Skeletal muscle satellite cell (primary cell): Measurements from ENCODE around the gene AMBRA1. TPM values are rescaled to one million over a fixed set of nuclear protein-coding genes. Genes with fewer than 3 reads are reported as not detected.

Experiments
- H3K27me3 ChIP-seq: 2 replicates; pipeline ENCODE4 v1.7.0; 2013; ENCODE audit warnings: low read length; ENCODE audit not compliant: control insufficient read depth, insufficient read depth
- H3K36me3 ChIP-seq: 2 replicates; pipeline ENCODE4 v1.7.0; 2013; ENCODE audit warnings: mild to moderate bottlenecking, control low read depth, low read length; ENCODE audit not compliant: insufficient read depth
- H3K4me1 ChIP-seq: 2 replicates; pipeline ENCODE4 v1.7.0; 2013; ENCODE audit warnings: low read length; ENCODE audit not compliant: control insufficient read depth, insufficient read depth
- H3K4me2 ChIP-seq: 2 replicates; pipeline ENCODE4 v1.7.0; 2013; ENCODE audit warnings: mild to moderate bottlenecking, low read length
- H3K4me3 ChIP-seq: 2 replicates; pipeline ENCODE4 v1.7.0; 2013; ENCODE audit warnings: low read length
- H3K9ac ChIP-seq: 2 replicates; pipeline ENCODE4 v1.7.0; 2013; ENCODE audit warnings: mild to moderate bottlenecking, low read depth, low read length, moderate library complexity
- H3K9me3 ChIP-seq: replicated peaks from 2 replicates; pipeline ENCODE4 v1.7.0; 2013; ENCODE audit warnings: mild to moderate bottlenecking, control low read depth, low read length
- small RNA-seq: library from RNA; depleted of rRNA; stranded (forward); fragments of <200 nt; gene quantifications from one replicate; pipeline ENCODE3, GENCODE V24; 2012

The AMBRA1 gene

GRCh38 chr11:46351606-46352005, 242.2 kb downstream of the AMBRA1 start:
- Histone ChIP-seq H3K27me3 (no peaks in the 10 kb centered on the region), H3K4me2 (no peak overlapping the region), H3K4me3 (no peak overlapping the region), H3K9me3 (no peaks in the 10 kb centered on the region), H3K36me3 (no peaks in the 10 kb centered on the region), H3K9ac (no peak overlapping the region), H3K4me1 (peaks cover 36% of the 10 kb centered on the region)

GRCh38 chr11:46351148-46351547, 242.7 kb downstream of the AMBRA1 start:
- H3K4me2 ChIP-seq: no peak overlapping the region
- no peaks in the 10 kb centered on the region for H3K36me3 ChIP-seq
- no peak overlapping the region for H3K4me3 ChIP-seq
- H3K27me3 ChIP-seq: peaks cover 3% of the 10 kb centered on the region
- H3K9me3 ChIP-seq: no peaks in the 10 kb centered on the region
- H3K4me1 ChIP-seq: peaks cover 36% of the 10 kb centered on the region
- no peak overlapping the region for H3K9ac ChIP-seq

- Histone ChIP-seq H3K9ac (no peak overlapping the region), H3K4me1 (peaks cover 36% of the 10 kb centered on the region), H3K4me3 (no peak overlapping the region), H3K9me3 (no peaks in the 10 kb centered on the region), H3K36me3 (no peaks in the 10 kb centered on the region), H3K4me2 (no peak overlapping the region), H3K27me3 (peaks cover 6% of the 10 kb centered on the region)
Measured at GRCh38 chr11:46350695-46351094, 243.1 kb downstream of the AMBRA1 start.

GRCh38 chr11:46348566-46349401, 245.0 kb downstream of the AMBRA1 start:
- Histone ChIP-seq H3K4me3 (peak overlapping the region; percentile 93), H3K4me2 (peak overlapping the region; percentile 100), H3K9ac (peak overlapping the region; percentile 89)

DNA sequence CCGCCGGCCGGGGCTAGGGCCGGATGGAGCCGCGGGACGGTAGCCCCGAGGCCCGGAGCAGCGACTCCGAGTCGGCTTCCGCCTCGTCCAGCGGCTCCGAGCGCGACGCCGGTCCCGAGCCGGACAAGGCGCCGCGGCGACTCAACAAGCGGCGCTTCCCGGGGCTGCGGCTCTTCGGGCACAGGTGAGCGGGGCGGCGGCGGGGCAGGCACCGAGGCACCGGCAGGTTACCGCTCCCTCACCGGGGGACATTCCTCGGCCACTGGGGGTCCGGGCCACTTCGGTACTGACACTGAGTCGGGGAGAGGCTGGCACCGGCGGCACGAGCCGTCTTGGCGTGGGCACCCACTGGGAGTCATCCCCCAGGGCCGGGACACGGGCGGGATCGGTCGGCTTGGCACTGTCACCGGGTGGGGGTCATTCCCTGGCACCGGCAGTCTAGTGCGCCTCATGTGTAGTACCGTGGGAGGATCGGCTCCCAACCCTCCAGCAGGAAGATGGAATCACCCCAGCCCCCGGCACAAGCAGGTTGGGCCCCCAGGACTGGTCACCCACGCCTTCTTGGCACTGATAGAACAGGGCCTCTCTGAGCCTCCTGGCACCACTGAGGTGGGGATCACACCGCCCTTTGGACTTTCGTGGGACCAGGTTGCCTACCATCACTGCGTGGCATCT, 246.0 kb downstream of the AMBRA1 start:
- peaks cover 28% of the 10 kb centered on the region for H3K4me1 ChIP-seq

More at GRCh38 chr11:46348566-46349401, 245.0 kb downstream of the AMBRA1 start:
- Histone ChIP-seq H3K9me3 (no peaks in the 10 kb centered on the region), H3K4me1 (peaks cover 34% of the 10 kb centered on the region), H3K27me3 (peaks cover 12% of the 10 kb centered on the region), H3K36me3 (no peaks in the 10 kb centered on the region)

GRCh38 chr11:46346886-46347636, 246.8 kb downstream of the AMBRA1 start, which contains the start of gene DGKZ:
Gene DGKZ (plus strand): TSS chr11:46347463. CDS start chr11:46347660, 197 bp downstream.
- Histone ChIP-seq H3K4me1 (peaks cover 23% of the 10 kb centered on the region), H3K27me3 (peaks cover 23% of the 10 kb centered on the region), H3K4me3 (peak within 1 kb of the TSS; percentile 93), H3K9ac (peak within 1 kb of the TSS; percentile 89), H3K9me3 (no peaks in the 10 kb centered on the region), H3K4me2 (peak within 1 kb of the TSS; percentile 100), H3K36me3 (no peaks in the 10 kb centered on the region)

More for the DNA sequence above, 246.0 kb downstream of the AMBRA1 start:
- H3K27me3 ChIP-seq: peaks cover 21% of the 10 kb centered on the region
- peak overlapping the region; percentile 89 for H3K9ac ChIP-seq
- H3K4me2 ChIP-seq: peak overlapping the region; percentile 100
- no peaks in the 10 kb centered on the region for H3K9me3 ChIP-seq
- peak overlapping the region; percentile 93 for H3K4me3 ChIP-seq
- H3K36me3 ChIP-seq: no peaks in the 10 kb centered on the region

Small RNA genes lying within 50 kb of the gene (small RNA-seq; reads per million reads assigned to genes)
- gene MIR3160-1 (not detected), gene MIR4688 (not detected)
